Right atrium auricular region (tissue), 2 donors: ENCODE results near the gene ZCCHC7. TPM values are rescaled to one million over a fixed set of nuclear protein-coding genes. Genes with fewer than 3 reads are reported as not detected.

Experiments used
- DNase-seq: peaks from one replicate; pipeline ENCODE4 v3.0.0-alpha.2; 2019; ENCODE audit warnings: low spot score
- H3K27ac ChIP-seq, 2 donors: fragments of 200-600 bp; sonication (generic); 1 replicate in 1 of 2; 2 replicates in 1 of 2; pipeline ENCODE4 v1.5.1; 2016 to 2019
- H3K27me3 ChIP-seq, 2 donors: fragments of 200-600 bp; sonication (generic); one replicate each; pipeline versions ENCODE4 v1.5.1 to v1.6.0; 2017 to 2019
- H3K36me3 ChIP-seq: fragments of 200-600 bp; sonication (generic); one replicate; pipeline ENCODE4 v1.5.1; 2016
- H3K4me1 ChIP-seq, 2 donors: fragments of 200-600 bp; sonication (generic); one replicate each; pipeline versions ENCODE4 v1.5.1 to v1.6.0; 2017 to 2019
- H3K4me3 ChIP-seq, 2 donors: fragments of 200-600 bp; sonication (generic); 1 replicate in 1 of 2; 2 replicates in 1 of 2; pipeline ENCODE4 v1.5.1; 2017 to 2019; ENCODE audit warnings: mild to moderate bottlenecking in 1 of 2, moderate library complexity in 1 of 2
- H3K9me3 ChIP-seq, 2 donors: fragments of 200-600 bp; sonication (generic); one replicate each; pipeline ENCODE4 v1.5.1; 2019
- CTCF ChIP-seq, 2 donors: fragments of 200-600 bp; sonication (generic); IDR thresholded peaks; one replicate each; pipeline ENCODE4 v1.5.1; 2019; ENCODE audit warnings: antibody characterized with exemption in 2 of 2
- total RNA-seq, 2 donors: library from RNA; depleted of rRNA; stranded (reverse); fragments of >200 nt; gene quantifications; one replicate each; pipeline ENCODE4 v1.1.0, GENCODE V29; 2016

ZCCHC7 gene
- total RNA-seq, 2 donors from 2014 or later = 8.1 to 8.6 TPM

DNA sequence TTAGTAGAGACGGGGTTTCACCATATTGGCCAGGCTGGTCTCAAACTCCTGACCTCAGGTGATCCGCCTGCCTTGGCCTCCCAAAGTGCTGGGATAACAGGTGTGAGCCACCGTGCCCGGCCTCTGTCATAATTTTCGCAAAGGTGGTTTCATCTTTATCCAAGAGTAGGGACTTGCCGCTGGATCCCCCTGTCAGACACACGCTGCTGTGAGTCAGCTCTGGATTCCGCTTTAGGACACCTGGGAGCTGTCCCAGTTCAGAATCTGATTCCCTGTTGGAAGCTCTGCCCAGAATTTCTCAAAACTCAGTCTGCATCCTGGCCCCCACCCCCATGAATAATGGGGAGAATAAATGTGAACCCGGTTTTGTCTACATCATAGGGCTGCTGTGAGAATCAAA lies 284.2 kb downstream of the ZCCHC7 start:
- Histone ChIP-seq H3K27ac (no peak overlapping the region), H3K4me1 (peaks cover 0 to 4% of the 10 kb centered on the region in 2 donors), H3K9me3 (no peaks in the 10 kb centered on the region), H3K36me3 (no peaks in the 10 kb centered on the region), H3K27me3 (no peaks in the 10 kb centered on the region), H3K4me3 (no peak overlapping the region)
- no peak for DNase-seq
- no peak for TF ChIP-seq CTCF (IDR thresholded peaks at IDR 0.05)

DNA sequence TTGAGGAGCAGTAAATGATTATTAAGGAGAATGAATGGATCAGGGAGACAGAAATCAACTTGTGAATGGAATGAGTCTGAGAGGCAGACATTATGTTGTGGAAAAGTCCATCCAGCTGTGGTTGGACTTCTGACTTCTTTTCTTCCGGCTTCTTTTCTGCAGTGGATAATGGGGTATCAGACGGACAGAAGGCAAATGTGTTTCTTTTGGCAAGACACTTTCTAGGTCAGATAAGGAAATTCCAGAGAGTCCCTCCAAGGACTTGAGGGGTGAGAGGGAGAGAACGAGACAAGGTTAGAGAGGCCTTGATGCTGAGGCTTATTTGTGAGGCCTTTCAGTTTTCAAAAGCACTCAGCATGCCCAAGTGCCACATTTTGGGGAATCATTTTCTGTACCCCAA lies 285.0 kb downstream of the ZCCHC7 start:
- DNase-seq = no peak
- Histone ChIP-seq H3K27ac (peak overlapping the region; percentile 4 to 40), H3K27me3 (no peaks in the 10 kb centered on the region), H3K36me3 (no peaks in the 10 kb centered on the region), H3K4me3 (no peak overlapping the region), H3K9me3 (no peaks in the 10 kb centered on the region), H3K4me1 (peaks cover 0 to 4% of the 10 kb centered on the region in 2 donors)
- TF ChIP-seq CTCF (IDR thresholded peaks at IDR 0.05) = no peak

DNA sequence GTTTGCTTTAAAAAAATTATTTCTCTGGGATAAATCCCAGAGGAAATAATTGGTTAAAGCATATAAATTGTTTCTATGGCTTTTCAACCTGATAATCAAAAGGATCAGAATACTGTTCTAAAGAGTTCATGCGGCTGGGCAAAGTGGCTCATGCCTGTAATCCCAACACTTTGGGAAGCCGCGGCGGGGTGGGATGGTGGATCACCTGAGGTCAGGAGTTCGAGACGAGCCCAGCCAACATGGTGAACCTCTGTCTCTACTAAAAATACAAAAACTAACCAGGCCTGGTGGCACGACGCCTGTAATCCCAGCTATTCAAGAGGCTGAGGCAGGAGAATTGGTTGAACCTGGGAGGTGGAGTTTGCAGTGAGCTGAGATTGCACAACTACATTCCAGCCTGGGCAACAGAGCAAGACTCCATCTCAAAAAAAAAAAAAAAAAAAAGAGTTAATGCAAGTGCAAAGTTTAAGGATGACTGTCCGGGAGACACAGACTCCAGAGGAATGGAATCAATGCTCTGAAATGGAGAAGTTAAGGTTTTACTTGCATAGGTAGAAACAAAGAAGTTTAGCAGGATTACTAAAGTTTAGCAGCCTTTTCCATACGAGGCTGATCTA lies 285.5 kb downstream of the ZCCHC7 start:
- no peak overlapping the region for H3K4me3 ChIP-seq
- no peaks in the 10 kb centered on the region for H3K9me3 ChIP-seq
- no peak for DNase-seq
- H3K4me1 ChIP-seq = peaks cover 0 to 4% of the 10 kb centered on the region in 2 donors
- TF ChIP-seq CTCF (IDR thresholded peaks at IDR 0.05) = no peak
- H3K27me3 ChIP-seq = no peaks in the 10 kb centered on the region
- H3K36me3 ChIP-seq = no peaks in the 10 kb centered on the region
- peak overlapping the region; percentile 4 to 40 for H3K27ac ChIP-seq

- TF ChIP-seq CTCF (IDR thresholded peaks at IDR 0.05) = no peak
- no peak for DNase-seq
These were observed 286.4 kb downstream of the ZCCHC7 start for GRCh38 chr9:37406603-37407401.

DNA sequence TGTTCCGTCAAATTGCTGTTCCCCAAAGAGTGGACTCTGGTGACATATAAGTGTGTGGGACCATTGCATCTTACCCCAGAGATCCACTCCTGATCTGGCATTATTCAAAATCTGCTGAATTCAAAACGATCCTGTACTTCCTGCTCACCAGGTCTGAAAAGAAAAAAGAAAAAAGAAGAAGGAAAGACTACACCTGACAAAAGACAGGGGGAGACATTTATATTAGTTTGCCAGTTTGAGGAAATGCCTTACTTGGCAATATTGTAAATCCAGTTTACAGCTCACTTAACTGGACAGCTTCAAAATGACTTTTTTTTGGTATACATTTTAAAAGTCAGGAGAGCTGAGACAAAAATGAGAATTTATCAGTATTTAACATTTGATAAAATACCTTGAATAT lies 287.1 kb downstream of the ZCCHC7 start:
- no peak overlapping the region for H3K4me3 ChIP-seq
- TF ChIP-seq CTCF (IDR thresholded peaks at IDR 0.05) = no peak
- no peaks in the 10 kb centered on the region for H3K36me3 ChIP-seq
- no peak overlapping the region for H3K27ac ChIP-seq
- peaks cover 0 to 4% of the 10 kb centered on the region in 2 donors for H3K4me1 ChIP-seq
- no peak for DNase-seq
- no peaks in the 10 kb centered on the region for H3K9me3 ChIP-seq
- no peaks in the 10 kb centered on the region for H3K27me3 ChIP-seq

More at GRCh38 chr9:37406603-37407401, 286.4 kb downstream of the ZCCHC7 start:
- H3K27ac ChIP-seq = no peak overlapping the region
- H3K27me3 ChIP-seq = no peaks in the 10 kb centered on the region
- no peaks in the 10 kb centered on the region for H3K36me3 ChIP-seq
- H3K4me1 ChIP-seq = peaks cover 0 to 4% of the 10 kb centered on the region in 2 donors
- H3K9me3 ChIP-seq = no peaks in the 10 kb centered on the region
- H3K4me3 ChIP-seq = no peak overlapping the region

Other genes with a start within 250 kb of the ZCCHC7 start
- gene PAX5, start 86.3 kb upstream of the ZCCHC7 start, total RNA-seq = under 1 TPM in 1 of 2 donors, not detected in 1; 0.59 TPM